Right atrium auricular region (tissue), 2 donors: ENCODE results near the gene CCL19. TPM values are rescaled to one million over a fixed set of nuclear protein-coding genes. Genes with fewer than 3 reads are reported as not detected.

Experiments used
- DNase-seq: peaks from one replicate; pipeline ENCODE4 v3.0.0-alpha.2; 2019; ENCODE audit warnings: low spot score
- H3K27ac ChIP-seq, 2 donors: fragments of 200-600 bp; sonication (generic); 1 replicate in 1 of 2; 2 replicates in 1 of 2; pipeline ENCODE4 v1.5.1; 2016 to 2019
- H3K27me3 ChIP-seq, 2 donors: fragments of 200-600 bp; sonication (generic); one replicate each; pipeline versions ENCODE4 v1.5.1 to v1.6.0; 2017 to 2019
- H3K36me3 ChIP-seq: fragments of 200-600 bp; sonication (generic); one replicate; pipeline ENCODE4 v1.5.1; 2016
- H3K4me1 ChIP-seq, 2 donors: fragments of 200-600 bp; sonication (generic); one replicate each; pipeline versions ENCODE4 v1.5.1 to v1.6.0; 2017 to 2019
- H3K4me3 ChIP-seq, 2 donors: fragments of 200-600 bp; sonication (generic); 1 replicate in 1 of 2; 2 replicates in 1 of 2; pipeline ENCODE4 v1.5.1; 2017 to 2019; ENCODE audit warnings: mild to moderate bottlenecking in 1 of 2, moderate library complexity in 1 of 2
- H3K9me3 ChIP-seq, 2 donors: fragments of 200-600 bp; sonication (generic); one replicate each; pipeline ENCODE4 v1.5.1; 2019
- CTCF ChIP-seq, 2 donors: fragments of 200-600 bp; sonication (generic); IDR thresholded peaks; one replicate each; pipeline ENCODE4 v1.5.1; 2019; ENCODE audit warnings: antibody characterized with exemption in 2 of 2
- total RNA-seq, 2 donors: library from RNA; depleted of rRNA; stranded (reverse); fragments of >200 nt; gene quantifications; one replicate each; pipeline ENCODE4 v1.1.0, GENCODE V29; 2016

CCL19 gene
- total RNA-seq, 2 donors from 2014 or later = 0.63 TPM; not detected in 1

GRCh38 chr9:34651876-34652601, 39.0 kb downstream of the CCL19 start, which contains the start of gene IL11RA:
Gene IL11RA, plus strand, starts transcription at chr9:34652185. Its CDS starts 3,033 bp downstream, at chr9:34655218.
- H3K27me3 ChIP-seq = no peaks in the 10 kb centered on the region
- H3K4me1 ChIP-seq = peaks cover 0 to 82% of the 10 kb centered on the region in 2 donors
- no peaks in the 10 kb centered on the region for H3K9me3 ChIP-seq
- H3K4me3 ChIP-seq = peak within 1 kb of the TSS; percentile 29 to 52
- no peak for TF ChIP-seq CTCF (IDR thresholded peaks at IDR 0.05)
- peak within 1 kb of the TSS; percentile 85 to 93 for H3K27ac ChIP-seq
- peak; percentile 95 for DNase-seq
- H3K36me3 ChIP-seq = peaks cover 20% of the 10 kb centered on the region

DNA sequence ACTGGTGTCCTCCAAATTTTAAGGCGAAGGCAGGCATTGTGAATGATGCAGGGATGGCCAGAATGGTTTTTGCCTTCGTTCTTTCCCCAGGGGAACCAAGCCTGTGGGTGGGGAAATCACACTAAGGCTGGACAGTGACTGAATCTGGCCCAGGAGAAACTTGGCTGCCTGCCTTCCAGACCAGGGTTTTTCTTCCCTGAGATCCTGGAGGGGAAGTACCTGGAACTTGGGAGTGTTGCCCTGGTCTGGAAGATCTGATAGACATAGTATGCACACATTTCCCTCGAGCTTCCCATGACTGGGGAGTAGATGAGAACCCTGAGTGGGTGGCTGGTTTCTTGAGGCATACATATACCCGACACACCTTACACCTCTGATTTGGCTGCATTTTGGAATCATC, 39.8 kb downstream of the CCL19 start:
- Histone ChIP-seq H3K4me1 (peaks cover 0 to 78% of the 10 kb centered on the region in 2 donors), H3K4me3 (peak overlapping the region; percentile 29 to 52), H3K27me3 (no peaks in the 10 kb centered on the region), H3K9me3 (no peaks in the 10 kb centered on the region), H3K36me3 (peaks cover 20% of the 10 kb centered on the region), H3K27ac (peak overlapping the region; percentile 85 to 93)
- TF ChIP-seq CTCF (IDR thresholded peaks at IDR 0.05) = no peak
- DNase-seq = no peak

DNA sequence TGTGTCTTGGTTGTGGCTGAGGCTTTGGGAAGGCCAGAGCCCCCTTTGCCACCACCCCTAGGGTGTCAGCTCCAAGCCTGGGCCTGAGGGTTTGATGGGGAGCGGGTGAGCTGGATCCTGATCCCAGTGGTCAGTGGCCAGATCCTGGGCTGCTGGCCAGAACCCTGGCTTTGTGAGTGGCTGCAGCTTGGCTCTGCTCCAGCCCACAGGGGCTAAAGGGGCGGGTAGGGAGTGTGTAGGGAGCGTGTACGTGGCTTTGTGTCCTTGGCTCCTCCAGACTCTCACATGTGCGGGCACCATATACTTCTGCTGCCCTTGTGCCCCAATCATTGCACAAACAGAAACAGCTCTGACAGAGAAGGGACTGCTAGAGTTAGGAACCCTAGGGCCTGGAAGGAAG, 40.3 kb downstream of the CCL19 start:
- Histone ChIP-seq H3K4me3 (no peak overlapping the region), H3K9me3 (no peaks in the 10 kb centered on the region), H3K27me3 (no peaks in the 10 kb centered on the region), H3K4me1 (peaks cover 0 to 79% of the 10 kb centered on the region in 2 donors), H3K27ac (peak overlapping the region; percentile 85 to 93), H3K36me3 (peaks cover 20% of the 10 kb centered on the region)
- TF ChIP-seq CTCF (IDR thresholded peaks at IDR 0.05) = no peak
- DNase-seq = no peak

- no peaks in the 10 kb centered on the region for H3K27me3 ChIP-seq
- no peak overlapping the region for H3K4me3 ChIP-seq
- no peak overlapping the region for H3K27ac ChIP-seq
- peaks cover 0 to 57% of the 10 kb centered on the region in 2 donors for H3K4me1 ChIP-seq
- peaks cover 20% of the 10 kb centered on the region for H3K36me3 ChIP-seq
- TF ChIP-seq CTCF (IDR thresholded peaks at IDR 0.05) = no peak
- no peaks in the 10 kb centered on the region for H3K9me3 ChIP-seq
- no peak for DNase-seq
These were observed 42.4 kb downstream of the CCL19 start for GRCh38 chr9:34648673-34649072.

DNA sequence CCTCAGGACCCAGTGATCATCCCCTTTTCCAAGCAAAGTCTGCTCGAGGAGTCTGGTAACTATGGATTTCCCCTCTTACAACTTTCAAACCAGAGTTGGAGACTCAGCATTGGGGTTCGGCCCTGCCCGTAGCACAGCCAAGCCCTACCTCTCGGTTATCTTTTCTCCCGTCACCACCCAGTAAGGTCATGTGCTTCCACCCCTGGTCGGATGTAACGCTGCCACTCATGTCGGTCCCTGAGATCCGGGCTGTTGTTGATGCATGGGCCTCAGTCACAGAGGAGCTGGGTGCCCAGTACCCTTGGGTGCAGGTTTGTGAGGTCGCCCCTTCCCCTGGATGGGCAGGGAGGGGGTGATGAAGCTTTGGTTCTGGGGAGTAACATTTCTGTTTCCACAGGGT, 43.4 kb downstream of the CCL19 start:
- Histone ChIP-seq H3K9me3 (no peaks in the 10 kb centered on the region), H3K4me1 (peaks cover 0 to 47% of the 10 kb centered on the region in 2 donors), H3K27me3 (no peaks in the 10 kb centered on the region), H3K27ac (peak overlapping the region; percentile 84 to 87), H3K4me3 (peak overlapping the region; percentile 49 to 71), H3K36me3 (peaks cover 20% of the 10 kb centered on the region)
- no peak for DNase-seq
- no peak for TF ChIP-seq CTCF (IDR thresholded peaks at IDR 0.05)

DNA sequence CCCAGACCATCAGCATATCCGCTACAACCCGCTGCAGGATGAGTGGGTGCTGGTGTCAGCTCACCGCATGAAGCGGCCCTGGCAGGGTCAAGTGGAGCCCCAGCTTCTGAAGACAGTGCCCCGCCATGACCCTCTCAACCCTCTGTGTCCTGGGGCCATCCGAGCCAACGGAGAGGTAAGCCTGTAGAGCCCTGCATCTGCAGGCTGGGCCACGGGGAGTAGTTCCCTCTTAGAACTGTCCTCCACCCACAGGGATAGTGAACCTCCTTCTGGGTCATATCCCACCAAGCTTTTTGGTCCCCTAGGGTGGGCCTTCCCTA, 44.0 kb downstream of the CCL19 start:
- Histone ChIP-seq H3K4me3 (peak overlapping the region; percentile 49 to 71), H3K36me3 (peaks cover 20% of the 10 kb centered on the region), H3K27ac (peak overlapping the region; percentile 84 to 87), H3K27me3 (no peaks in the 10 kb centered on the region), H3K4me1 (peaks cover 0 to 42% of the 10 kb centered on the region in 2 donors), H3K9me3 (no peaks in the 10 kb centered on the region)
- TF ChIP-seq CTCF (IDR thresholded peaks at IDR 0.05) = no peak
- no peak for DNase-seq
